Activated CD4-positive, alpha-beta T cell treated with anti-CD3 and anti-CD28 coated beads, Interleukin-2, amount 10 ng/mL, durations not matched to agents 24 days and 14 days (primary cell): Measurements from ENCODE around the gene KBTBD6. TPM values are rescaled to one million over a fixed set of nuclear protein-coding genes. Genes with fewer than 3 reads are reported as not detected.
"Not testable (repeated sequence)": the region's sequence is repeated elsewhere in the genome, so short reads cannot be mapped to it uniquely, and the experiment has no call there.

Source experiments
- DNase-seq: peaks from one replicate; pipeline ENCODE4 v3.0.0; 2022
- H3K27ac Mint-ChIP-seq: one replicate; pipeline ENCODE4 v1.8.0; 2022; ENCODE audit warnings: mild to moderate bottlenecking, mixed read lengths
- H3K27me3 Mint-ChIP-seq: one replicate; pipeline ENCODE4 v1.8.0; 2022; ENCODE audit warnings: mixed read lengths
- H3K36me3 Mint-ChIP-seq: one replicate; pipeline ENCODE4 v1.8.0; 2022; ENCODE audit warnings: low read depth, mild to moderate bottlenecking, mixed read lengths
- H3K4me1 Mint-ChIP-seq: one replicate; pipeline ENCODE4 v1.8.0; 2021; ENCODE audit warnings: mixed read lengths
- H3K4me3 Mint-ChIP-seq: one replicate; pipeline ENCODE4 v1.8.0; 2022; ENCODE audit warnings: mild to moderate bottlenecking, moderate library complexity, mixed read lengths
- H3K9me3 Mint-ChIP-seq: one replicate; pipeline ENCODE4 v1.8.0; 2021; ENCODE audit warnings: mixed read lengths
- intact Hi-C: fragments of 100-400 bp; cut with micrococcal nuclease; formaldehyde crosslinking; loops from one replicate; pipeline ENCODE4 v1.15.1; 2023
- total RNA-seq: library from RNA; stranded (reverse); gene quantifications from 2 replicates; pipeline ENCODE4 v1.2.3, GENCODE V29; 2022

KBTBD6 gene, protein sequence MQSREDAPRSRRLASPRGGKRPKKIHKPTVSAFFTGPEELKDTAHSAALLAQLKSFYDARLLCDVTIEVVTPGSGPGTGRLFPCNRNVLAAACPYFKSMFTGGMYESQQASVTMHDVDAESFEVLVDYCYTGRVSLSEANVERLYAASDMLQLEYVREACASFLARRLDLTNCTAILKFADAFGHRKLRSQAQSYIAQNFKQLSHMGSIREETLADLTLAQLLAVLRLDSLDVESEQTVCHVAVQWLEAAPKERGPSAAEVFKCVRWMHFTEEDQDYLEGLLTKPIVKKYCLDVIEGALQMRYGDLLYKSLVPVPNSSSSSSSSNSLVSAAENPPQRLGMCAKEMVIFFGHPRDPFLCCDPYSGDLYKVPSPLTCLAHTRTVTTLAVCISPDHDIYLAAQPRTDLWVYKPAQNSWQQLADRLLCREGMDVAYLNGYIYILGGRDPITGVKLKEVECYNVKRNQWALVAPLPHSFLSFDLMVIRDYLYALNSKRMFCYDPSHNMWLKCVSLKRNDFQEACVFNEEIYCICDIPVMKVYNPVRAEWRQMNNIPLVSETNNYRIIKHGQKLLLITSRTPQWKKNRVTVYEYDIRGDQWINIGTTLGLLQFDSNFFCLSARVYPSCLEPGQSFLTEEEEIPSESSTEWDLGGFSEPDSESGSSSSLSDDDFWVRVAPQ
- total RNA-seq, result 6.3 and 6.8 TPM in 2 replicates

- intact Hi-C loops, result loop anchor here (1.0 to 5.0 kb wide), 6 partner anchors 62 to 224 kb away; partner anchors contain the start of genes KBTBD7, MTRF1 and WBP4
- Mint-ChIP-seq H3K4me3 (peak within 1 kb of the TSS; percentile 98), H3K36me3 (peaks cover 17% of the 10 kb centered on the region), H3K27me3 (no peaks in the 10 kb centered on the region), H3K27ac (peak within 1 kb of the TSS; percentile 96), H3K4me1 (peaks cover 43% of the 10 kb centered on the region), H3K9me3 (peaks cover 3% of the 10 kb centered on the region)
- DNase-seq, result peak; percentile 98
These were observed at the start of gene KBTBD6 for GRCh38 chr13:41132512-41133152. KBTBD6 (minus strand) TSS chr13:41132802; CDS start chr13:41132511, 291 bp downstream.

DNA sequence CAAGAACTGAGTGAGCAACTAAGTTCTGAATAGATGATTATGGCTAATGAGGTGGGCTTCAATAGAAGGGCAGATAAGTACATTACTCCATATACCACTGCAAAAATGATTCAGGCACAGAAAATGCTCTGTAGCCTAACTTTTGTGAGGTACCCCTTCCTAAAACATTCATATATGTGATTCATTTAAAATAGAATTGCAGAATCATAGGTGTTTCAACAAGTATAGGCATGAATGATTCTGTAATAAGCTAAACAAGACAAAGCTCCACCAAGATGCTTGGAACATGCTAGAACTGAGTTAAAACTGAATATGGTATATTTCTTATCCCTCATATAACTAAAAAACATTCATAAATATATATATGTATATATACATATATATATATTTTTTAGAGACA is 49.6 kb upstream of the KBTBD6 start:
- Mint-ChIP-seq H3K27me3 (no peaks in the 10 kb centered on the region), H3K27ac (no peak overlapping the region), H3K36me3 (no peaks in the 10 kb centered on the region), H3K4me3 (no peak overlapping the region), H3K9me3 (no peaks in the 10 kb centered on the region), H3K4me1 (peaks cover 3% of the 10 kb centered on the region)
- no peak for DNase-seq
- intact Hi-C loops, result no loop called here

DNA sequence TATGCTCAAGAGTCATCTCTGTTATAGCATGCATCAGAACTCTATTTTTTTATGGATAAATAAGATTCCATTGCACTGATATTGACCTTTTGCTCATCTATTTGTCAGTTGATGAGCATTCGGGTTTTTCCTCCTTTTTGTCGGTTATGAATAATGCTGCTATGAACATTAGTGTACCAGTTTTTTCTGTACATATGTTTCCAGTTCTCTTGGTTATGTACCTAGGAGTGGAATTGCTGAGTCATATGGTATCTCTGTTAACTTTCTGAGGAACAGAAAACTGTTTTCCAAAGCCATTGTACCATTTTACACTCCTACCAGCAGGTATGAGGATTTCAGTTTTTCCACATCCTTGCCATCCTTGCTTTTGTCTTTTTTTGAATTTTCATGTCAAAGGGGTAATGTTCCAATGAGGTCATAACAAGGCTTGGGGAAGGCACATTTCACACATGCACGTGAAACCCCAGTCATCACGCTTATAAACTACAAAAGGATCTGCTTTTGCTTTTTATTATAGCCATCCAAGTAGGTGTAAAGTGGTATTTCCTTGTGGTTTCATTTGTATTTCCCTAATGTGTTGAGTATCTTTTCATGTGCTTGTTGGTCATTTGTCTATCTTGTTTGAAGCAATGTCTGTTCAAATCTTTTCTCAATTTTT is 47.1 kb upstream of the KBTBD6 start:
- DNase-seq, result no peak
- peaks cover under 1% of the 10 kb centered on the region for H3K9me3 Mint-ChIP-seq
- H3K36me3 Mint-ChIP-seq, result peaks cover 1% of the 10 kb centered on the region
- intact Hi-C loops, result no loop called here
- H3K4me1 Mint-ChIP-seq, result peaks cover 3% of the 10 kb centered on the region
- H3K4me3 Mint-ChIP-seq, result no peak overlapping the region
- peak overlapping the region; percentile 35 for H3K27ac Mint-ChIP-seq
- H3K27me3 Mint-ChIP-seq, result no peaks in the 10 kb centered on the region

- H3K4me1 Mint-ChIP-seq, result peaks cover 3% of the 10 kb centered on the region
- peaks cover 3% of the 10 kb centered on the region for H3K36me3 Mint-ChIP-seq
- H3K27me3 Mint-ChIP-seq, result no peaks in the 10 kb centered on the region
- no peak for DNase-seq
- H3K4me3 Mint-ChIP-seq, result no peak overlapping the region
- peaks cover 6% of the 10 kb centered on the region for H3K9me3 Mint-ChIP-seq
- intact Hi-C loops, result no loop called here
- H3K27ac Mint-ChIP-seq, result no peak overlapping the region
These were observed 45.4 kb upstream of the KBTBD6 start for GRCh38 chr13:41178040-41178439.

- Mint-ChIP-seq H3K27me3 (no peaks in the 10 kb centered on the region), H3K9me3 (peaks cover 8% of the 10 kb centered on the region), H3K4me1 (peaks cover 5% of the 10 kb centered on the region), H3K4me3 (no peak overlapping the region), H3K27ac (no peak overlapping the region), H3K36me3 (peaks cover 3% of the 10 kb centered on the region)
- no peak for DNase-seq
- intact Hi-C loops, result no loop called here
These were observed 45.0 kb upstream of the KBTBD6 start for GRCh38 chr13:41177616-41178015.

- intact Hi-C loops, result not testable (repeated sequence)
These were observed 43.0 kb upstream of the KBTBD6 start for GRCh38 chr13:41175576-41175975.

GRCh38 chr13:41162151-41162550 is 29.5 kb upstream of the KBTBD6 start:
- intact Hi-C loops, result no loop called here
- peaks cover 5% of the 10 kb centered on the region for H3K9me3 Mint-ChIP-seq
- no peaks in the 10 kb centered on the region for H3K27me3 Mint-ChIP-seq
- H3K4me1 Mint-ChIP-seq, result peaks cover 4% of the 10 kb centered on the region
- H3K4me3 Mint-ChIP-seq, result no peak overlapping the region
- no peak overlapping the region for H3K27ac Mint-ChIP-seq
- DNase-seq, result no peak
- H3K36me3 Mint-ChIP-seq, result no peaks in the 10 kb centered on the region

More at GRCh38 chr13:41175576-41175975, 43.0 kb upstream of the KBTBD6 start:
- H3K4me1 Mint-ChIP-seq, H3K27me3 Mint-ChIP-seq, H3K36me3 Mint-ChIP-seq, H3K27ac Mint-ChIP-seq, H3K4me3 Mint-ChIP-seq, DNase-seq: not testable (repeated sequence)
- peaks cover 13% of the 10 kb centered on the region for H3K9me3 Mint-ChIP-seq

DNA sequence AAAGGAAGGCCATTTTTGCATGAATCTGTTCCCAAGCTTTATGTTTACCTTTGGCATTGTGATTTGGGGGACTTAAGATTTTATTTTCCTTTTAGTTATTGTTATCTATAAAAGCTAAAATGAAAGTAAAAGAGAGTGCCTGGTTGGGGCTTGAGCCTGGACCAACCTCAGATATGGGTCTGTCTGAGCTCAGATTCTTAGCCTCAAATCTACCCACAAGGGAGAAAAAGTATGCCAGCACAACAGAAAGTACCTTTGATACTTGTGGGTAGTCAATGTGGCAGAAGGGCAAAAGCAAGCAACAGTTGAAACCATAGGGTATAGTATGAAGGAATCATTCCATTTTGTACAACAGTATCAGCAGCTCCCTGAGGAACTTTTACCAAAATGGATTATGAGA is 26.6 kb upstream of the KBTBD6 start:
- intact Hi-C loops, result no loop called here
- H3K4me3 Mint-ChIP-seq, result no peak overlapping the region
- H3K9me3 Mint-ChIP-seq, result peaks cover 5% of the 10 kb centered on the region
- peaks cover 4% of the 10 kb centered on the region for H3K4me1 Mint-ChIP-seq
- no peak for DNase-seq
- H3K36me3 Mint-ChIP-seq, result no peaks in the 10 kb centered on the region
- no peak overlapping the region for H3K27ac Mint-ChIP-seq
- H3K27me3 Mint-ChIP-seq, result no peaks in the 10 kb centered on the region

DNA sequence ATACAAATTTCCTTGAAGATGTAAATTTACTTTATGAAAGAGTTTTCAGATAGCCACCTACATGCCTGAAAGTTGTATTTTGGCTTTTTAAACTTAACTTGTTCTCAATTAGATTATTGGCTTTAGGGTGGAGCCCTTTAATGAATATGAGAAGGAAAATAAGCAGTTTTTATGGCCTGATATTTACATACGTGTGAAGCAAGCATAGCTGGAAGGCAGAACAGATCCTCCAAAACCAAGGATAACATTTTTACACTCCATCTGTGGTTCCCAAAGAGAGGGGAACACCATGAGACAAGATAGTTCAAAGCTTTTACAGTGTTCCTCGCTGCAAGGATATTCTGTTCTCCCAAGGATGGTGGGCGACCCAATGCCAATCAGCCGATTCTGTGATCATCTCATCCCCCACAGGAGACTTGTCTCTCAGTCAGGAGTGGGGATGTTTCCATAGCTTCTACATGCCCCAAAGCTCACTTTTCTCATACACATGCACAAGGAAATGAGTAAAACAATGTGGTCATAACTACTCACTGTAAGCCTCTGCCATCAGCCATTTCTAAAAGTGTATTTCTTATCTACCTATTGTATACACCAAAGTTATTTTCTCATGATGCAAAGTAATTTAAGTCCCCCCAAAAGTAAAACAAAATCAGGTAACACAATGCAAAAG is 24.6 kb upstream of the KBTBD6 start:
- Mint-ChIP-seq H3K4me3 (no peak overlapping the region), H3K36me3 (no peaks in the 10 kb centered on the region), H3K27me3 (no peaks in the 10 kb centered on the region), H3K9me3 (peaks cover 13% of the 10 kb centered on the region), H3K4me1 (peaks cover 4% of the 10 kb centered on the region), H3K27ac (no peak overlapping the region)
- intact Hi-C loops, result no loop called here
- DNase-seq, result no peak

- Mint-ChIP-seq H3K36me3 (peaks cover 3% of the 10 kb centered on the region), H3K9me3 (peaks cover 18% of the 10 kb centered on the region), H3K4me3 (no peak overlapping the region), H3K27ac (no peak overlapping the region), H3K27me3 (no peaks in the 10 kb centered on the region), H3K4me1 (peaks cover 4% of the 10 kb centered on the region)
- intact Hi-C loops, result no loop called here
- DNase-seq, result no peak
These were observed 24.0 kb upstream of the KBTBD6 start for GRCh38 chr13:41156620-41157019.

- Mint-ChIP-seq H3K36me3 (peaks cover 23% of the 10 kb centered on the region), H3K27ac (no peak overlapping the region), H3K27me3 (no peaks in the 10 kb centered on the region), H3K9me3 (peaks cover 40% of the 10 kb centered on the region), H3K4me1 (peaks cover 2% of the 10 kb centered on the region), H3K4me3 (no peak overlapping the region)
- DNase-seq, result no peak
- intact Hi-C loops, result no loop called here
These were observed 21.4 kb upstream of the KBTBD6 start for GRCh38 chr13:41154042-41154441.

DNA sequence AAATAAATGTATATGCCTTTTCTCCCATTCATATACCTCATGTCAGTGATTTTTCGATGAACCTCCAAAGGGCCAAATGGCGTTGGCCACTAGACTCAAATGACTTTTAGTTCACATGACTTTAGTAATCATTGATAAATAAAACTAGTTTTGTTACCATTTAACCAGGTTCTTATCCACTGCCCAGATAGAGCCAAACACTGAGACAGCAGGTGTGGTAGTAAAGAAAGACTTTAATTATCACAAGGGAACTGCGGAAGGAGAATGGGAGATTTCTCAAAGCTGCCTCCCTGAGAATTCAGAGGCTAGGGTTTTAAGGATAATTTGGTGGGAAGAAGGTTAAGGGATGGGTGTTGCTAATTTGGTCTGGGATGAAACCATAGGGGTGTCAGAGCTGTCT is 19.4 kb upstream of the KBTBD6 start:
- Mint-ChIP-seq H3K9me3 (peaks cover 50% of the 10 kb centered on the region), H3K36me3 (peaks cover 33% of the 10 kb centered on the region)
- no peak for DNase-seq

GRCh38 chr13:41150058-41150457 is 17.5 kb upstream of the KBTBD6 start:
- Mint-ChIP-seq H3K4me3 (no peak overlapping the region), H3K9me3 (peaks cover 59% of the 10 kb centered on the region), H3K27me3 (no peaks in the 10 kb centered on the region), H3K4me1 (peaks cover 3% of the 10 kb centered on the region), H3K36me3 (peaks cover 36% of the 10 kb centered on the region), H3K27ac (no peak overlapping the region)
- intact Hi-C loops, result no loop called here
- no peak for DNase-seq

More for the DNA sequence above, 19.4 kb upstream of the KBTBD6 start:
- no peak overlapping the region for H3K4me3 Mint-ChIP-seq
- intact Hi-C loops, result no loop called here
- no peaks in the 10 kb centered on the region for H3K27me3 Mint-ChIP-seq
- H3K4me1 Mint-ChIP-seq, result no peaks in the 10 kb centered on the region
- H3K27ac Mint-ChIP-seq, result no peak overlapping the region
